AG04450 (cell line): Measurements from ENCODE around the gene PDLIM3. TPM values are rescaled to one million over a fixed set of nuclear protein-coding genes. Genes with fewer than 3 reads are reported as not detected.

Source experiments
- CTCF ChIA-PET: fragments of 300-600, 350-600 bp; formaldehyde crosslinking; extraction: SDS; loops from one replicate; lab custom pipeline; 2022; ENCODE audit warnings: antibody characterized with exemption, inconsistent platforms; lab: Charles Lee
- POLR2A ChIA-PET: fragments of 350-600 bp; formaldehyde crosslinking; extraction: SDS; loops from one replicate; lab custom pipeline; 2021; ENCODE audit warnings: antibody characterized with exemption, inconsistent platforms; lab: Yijun Ruan, JAX
- DNase-seq: peaks from one replicate; pipeline ENCODE4 v3.0.0-alpha.2; 2011; ENCODE audit warnings: low read depth, low spot score
- H3K27ac ChIP-seq: one replicate; pipeline ENCODE4 v1.5.1; 2012; ENCODE audit warnings: low read depth, low read length, control low read depth
- H3K27me3 ChIP-seq: one replicate; pipeline ENCODE4 v1.6.0; 2012; ENCODE audit warnings: low read length; ENCODE audit not compliant: control insufficient read depth, insufficient read depth
- H3K4me3 ChIP-seq: 2 replicates; pipeline ENCODE4 v1.5.1; 2011; ENCODE audit warnings: mild to moderate bottlenecking, low read depth, low read length, control low read depth
- H3K9me3 ChIP-seq: 2 replicates; pipeline ENCODE4 v1.5.1; 2012; ENCODE audit warnings: low read length; ENCODE audit not compliant: control insufficient read depth, insufficient read depth
- polyA plus RNA-seq: library from polyadenylated mRNA; depleted of rRNA; stranded (reverse); fragments of >200 nt; gene quantifications from 2 replicates; pipeline ENCODE4 v1.2.3, GENCODE V29; 2011
- TF ChIP-seq, protein P1 (sequence below): IDR thresholded peaks from 2 replicates; pipeline ENCODE4 v1.5.1; 2011; ENCODE audit warnings: low read depth, low read length, control low read depth, inconsistent platforms

PDLIM3 gene
- polyA plus RNA-seq, 1 experiment: 15.4 TPM

DNA sequence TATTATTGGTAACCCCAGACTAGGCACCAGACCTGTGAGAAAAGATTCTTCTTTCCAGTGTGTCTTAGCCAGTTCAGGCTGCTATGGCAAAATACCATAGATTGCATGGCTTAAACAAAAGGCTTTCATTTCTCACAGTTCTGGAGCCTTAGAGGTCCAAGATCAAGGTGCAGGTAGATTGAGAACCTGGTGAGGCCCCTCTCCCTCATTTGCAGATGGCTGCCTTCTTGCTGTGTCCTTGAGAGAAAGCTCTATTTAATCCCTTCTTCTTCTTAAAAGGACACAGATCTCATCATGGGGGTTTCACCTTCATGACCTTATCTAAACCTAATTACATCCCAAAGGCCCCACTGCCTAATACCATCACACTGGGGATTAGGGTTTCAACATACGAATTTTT is 3.5 kb upstream of the PDLIM3 start:
- Histone ChIP-seq H3K27me3 (peaks cover 20% of the 10 kb centered on the region), H3K9me3 (no peaks in the 10 kb centered on the region), H3K4me3 (no peak overlapping the region), H3K27ac (no peak overlapping the region)
- ChIA-PET CTCF (no interaction called here), POLR2A (no interaction called here)
- TF ChIP-seq, protein P1, sequence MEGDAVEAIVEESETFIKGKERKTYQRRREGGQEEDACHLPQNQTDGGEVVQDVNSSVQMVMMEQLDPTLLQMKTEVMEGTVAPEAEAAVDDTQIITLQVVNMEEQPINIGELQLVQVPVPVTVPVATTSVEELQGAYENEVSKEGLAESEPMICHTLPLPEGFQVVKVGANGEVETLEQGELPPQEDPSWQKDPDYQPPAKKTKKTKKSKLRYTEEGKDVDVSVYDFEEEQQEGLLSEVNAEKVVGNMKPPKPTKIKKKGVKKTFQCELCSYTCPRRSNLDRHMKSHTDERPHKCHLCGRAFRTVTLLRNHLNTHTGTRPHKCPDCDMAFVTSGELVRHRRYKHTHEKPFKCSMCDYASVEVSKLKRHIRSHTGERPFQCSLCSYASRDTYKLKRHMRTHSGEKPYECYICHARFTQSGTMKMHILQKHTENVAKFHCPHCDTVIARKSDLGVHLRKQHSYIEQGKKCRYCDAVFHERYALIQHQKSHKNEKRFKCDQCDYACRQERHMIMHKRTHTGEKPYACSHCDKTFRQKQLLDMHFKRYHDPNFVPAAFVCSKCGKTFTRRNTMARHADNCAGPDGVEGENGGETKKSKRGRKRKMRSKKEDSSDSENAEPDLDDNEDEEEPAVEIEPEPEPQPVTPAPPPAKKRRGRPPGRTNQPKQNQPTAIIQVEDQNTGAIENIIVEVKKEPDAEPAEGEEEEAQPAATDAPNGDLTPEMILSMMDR: no peak
- DNase-seq: no peak

DNA sequence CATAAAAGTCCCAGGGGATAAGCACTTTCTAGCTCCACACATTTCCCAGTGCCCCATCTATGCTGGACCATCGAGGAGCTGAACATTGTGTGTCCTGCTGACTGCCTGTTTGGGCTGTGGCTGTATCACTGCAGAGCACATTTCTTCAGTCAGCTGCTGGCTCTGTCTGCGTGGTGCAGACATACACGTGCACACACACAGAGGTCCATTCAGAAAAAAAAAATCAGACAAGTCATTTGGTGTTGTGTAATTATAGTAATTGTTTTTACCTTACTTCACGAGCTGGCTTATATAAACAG is 1.1 kb upstream of the PDLIM3 start:
- Histone ChIP-seq H3K27me3 (peaks cover 16% of the 10 kb centered on the region), H3K9me3 (no peaks in the 10 kb centered on the region), H3K4me3 (no peak overlapping the region), H3K27ac (no peak overlapping the region)
- CTCF ChIA-PET: interaction anchor here (0.6 to 4.1 kb wide), 4 partner anchors 15 to 61 kb away, joined by 3 to 17 read pairs (median 6); no protein-coding TSS in a partner anchor
- DNase-seq: no peak
- POLR2A ChIA-PET: no interaction called here
- TF ChIP-seq, protein P1: no peak

- no peaks in the 10 kb centered on the region for H3K9me3 ChIP-seq
- POLR2A ChIA-PET: no interaction called here
Measured at GRCh38 chr4:185535612-185536410, 504 bp upstream of the PDLIM3 start.

GRCh38 chr4:185534511-185534865 is 819 bp downstream of the PDLIM3 start:
- CTCF ChIA-PET: interaction anchor here (0.8 to 4.1 kb wide), 4 partner anchors 10 to 503 kb away, joined by 3 to 17 read pairs (median 7); no protein-coding TSS in a partner anchor
- no peaks in the 10 kb centered on the region for H3K9me3 ChIP-seq
- TF ChIP-seq, protein P1: no peak
- DNase-seq: no peak
- H3K4me3 ChIP-seq: peak overlapping the region; percentile 78
- H3K27me3 ChIP-seq: peaks cover 9% of the 10 kb centered on the region
- POLR2A ChIA-PET: no interaction called here
- no peak overlapping the region for H3K27ac ChIP-seq

More at GRCh38 chr4:185535612-185536410, 504 bp upstream of the PDLIM3 start:
- H3K27ac ChIP-seq: no peak overlapping the region
- H3K27me3 ChIP-seq: peaks cover 11% of the 10 kb centered on the region
- H3K4me3 ChIP-seq: peak overlapping the region; percentile 78
- TF ChIP-seq, protein P1: no peak
- CTCF ChIA-PET: interaction anchor here (0.6 to 4.1 kb wide), 7 partner anchors 15 to 203 kb away, joined by 3 to 17 read pairs (median 6); no protein-coding TSS in a partner anchor
- no peak for DNase-seq

GRCh38 chr4:185532795-185533324 is 2.4 kb downstream of the PDLIM3 start:
- ChIA-PET CTCF (no interaction called here), POLR2A (no interaction called here)
- Histone ChIP-seq H3K27ac (no peak overlapping the region), H3K27me3 (peaks cover 4% of the 10 kb centered on the region), H3K9me3 (no peaks in the 10 kb centered on the region), H3K4me3 (no peak overlapping the region)
- TF ChIP-seq, protein P1: no peak
- DNase-seq: no peak
